Neural cell (in vitro differentiated cells): ENCODE data around the gene NME4. TPM values are rescaled to one million over a fixed set of nuclear protein-coding genes. Genes with fewer than 3 reads are reported as not detected.
A peak's percentile ranks its signal among the peaks of the same experiment; 100 is the strongest.

ENCODE experiments used
- H2AFZ ChIP-seq: fragments of 200-600, 300-800 bp; sonication (generic), shearing (Covaris generic); 2 replicates; pipeline ENCODE4 v1.6.0; 2014; ENCODE audit warnings: low read depth, mild to moderate bottlenecking, antibody characterized with exemption, low read length, moderate library complexity
- H3F3A ChIP-seq: fragments of 200-600 bp; shearing (Covaris generic); 2 replicates; pipeline ENCODE4 v1.6.1; 2016; ENCODE audit warnings: mild to moderate bottlenecking, moderate library complexity, mixed read lengths, antibody characterized with exemption, low read length; ENCODE audit not compliant: insufficient read depth, poor library complexity, severe bottlenecking
- H3K27ac ChIP-seq: fragments of 200-600, 300-800 bp; sonication (generic), shearing (Covaris generic); 2 replicates; pipeline ENCODE4 v1.5.1; 2014; ENCODE audit warnings: mild to moderate bottlenecking, low read length, moderate library complexity
- H3K27me3 ChIP-seq: fragments of 300-800, 200-600 bp; sonication (generic), shearing (Covaris generic); 2 replicates; pipeline ENCODE4 v1.6.0; 2014; ENCODE audit warnings: mild to moderate bottlenecking, low read depth, low read length, moderate library complexity; ENCODE audit not compliant: insufficient read depth
- H3K36me3 ChIP-seq: fragments of 300-800, 200-600 bp; sonication (generic), shearing (Covaris generic); 2 replicates; pipeline ENCODE4 v1.5.1; 2014; ENCODE audit warnings: mild to moderate bottlenecking, antibody characterized with exemption, low read length, moderate library complexity; ENCODE audit not compliant: insufficient read depth
- H3K4me2 ChIP-seq: fragments of 300-800, 200-600 bp; sonication (generic), shearing (Covaris generic); 2 replicates; pipeline ENCODE4 v1.6.0; 2014; ENCODE audit warnings: mild to moderate bottlenecking, low read length
- H3K4me3 ChIP-seq: fragments of 300-800, 200-600 bp; sonication (generic), shearing (Covaris generic); 2 replicates; pipeline ENCODE4 v1.5.1; 2014; ENCODE audit warnings: mild to moderate bottlenecking, low read length, moderate library complexity
- H3K79me2 ChIP-seq: fragments of 200-600 bp; shearing (Covaris generic); replicated peaks from 2 replicates; pipeline ENCODE4 v1.6.0; 2014; ENCODE audit warnings: mild to moderate bottlenecking, low read length, moderate library complexity; ENCODE audit not compliant: insufficient read depth
- H3K9ac ChIP-seq: fragments of 300-800, 200-600 bp; sonication (generic), shearing (Covaris generic); 2 replicates; pipeline ENCODE4 v1.6.1; 2016; ENCODE audit warnings: mild to moderate bottlenecking, low read length, mixed read lengths
- H3K9me2 ChIP-seq: fragments of 200-600 bp; shearing (Covaris generic); 2 replicates; pipeline ENCODE4 v1.6.1; 2016; ENCODE audit warnings: mild to moderate bottlenecking, low read length, mixed read lengths; ENCODE audit not compliant: insufficient read depth
- H3K9me3 ChIP-seq: fragments of 200-600, 300-800 bp; sonication (generic), shearing (Covaris generic); 2 replicates; pipeline ENCODE4 v1.6.1; 2016; ENCODE audit warnings: mild to moderate bottlenecking, mixed run types, low read length, moderate library complexity, mixed read lengths
- H4K20me1 ChIP-seq: fragments of 200-600 bp; shearing (Covaris generic); 2 replicates; pipeline ENCODE4 v1.6.1; 2016; ENCODE audit warnings: mild to moderate bottlenecking, mixed run types; ENCODE audit not compliant: insufficient read depth
- CTCF ChIP-seq: fragments of 450-650 bp; IDR thresholded peaks from 2 replicates; pipeline ENCODE4 v1.5.1; 2014; ENCODE audit warnings: antibody characterized with exemption, mild to moderate bottlenecking, moderate library complexity; ENCODE audit not compliant: poor library complexity, severe bottlenecking
- EP300 ChIP-seq: fragments of 450-650 bp; conservative IDR thresholded peaks from 2 replicates; pipeline ENCODE4 v1.6.1; 2014; ENCODE audit warnings: antibody characterized with exemption, mild to moderate bottlenecking, moderate library complexity; ENCODE audit not compliant: poor library complexity, severe bottlenecking
- EZH2 ChIP-seq: fragments of 200-600, 300-800 bp; shearing (Covaris generic), sonication (generic); IDR thresholded peaks from 2 replicates; pipeline ENCODE4 v1.6.1; 2014; ENCODE audit warnings: antibody characterized with exemption, low read length, borderline replicate concordance, mild to moderate bottlenecking; ENCODE audit not compliant: insufficient read depth, poor library complexity, severe bottlenecking
- MXI1 ChIP-seq: fragments of 450-650 bp; conservative IDR thresholded peaks from 2 replicates; pipeline ENCODE4 v1.6.1; 2014; ENCODE audit warnings: antibody characterized with exemption, mild to moderate bottlenecking; ENCODE audit not compliant: poor library complexity, severe bottlenecking
- POLR2AphosphoS5 ChIP-seq: IDR thresholded peaks from 2 replicates; pipeline ENCODE4 v1.6.1; 2012
- RAD21 ChIP-seq: fragments of 450-650 bp; conservative IDR thresholded peaks from 2 replicates; pipeline ENCODE4 v1.6.1; 2014; ENCODE audit warnings: antibody characterized with exemption, mild to moderate bottlenecking, moderate library complexity
- SMC3 ChIP-seq: fragments of 450-650 bp; conservative IDR thresholded peaks from 2 replicates; pipeline ENCODE4 v1.6.1; 2014; ENCODE audit warnings: antibody characterized with exemption, mild to moderate bottlenecking, moderate library complexity; ENCODE audit not compliant: poor library complexity
- TAF1 ChIP-seq: IDR thresholded peaks from 2 replicates; pipeline ENCODE4 v1.6.1; 2012; ENCODE audit warnings: low read depth
- polyA plus RNA-seq: library from polyadenylated mRNA; depleted of rRNA; stranded (reverse); fragments of >200 nt; gene quantifications from 2 replicates; pipeline ENCODE4 v1.2.3, GENCODE V29; 2014
- TF ChIP-seq, protein P1 (sequence below): IDR thresholded peaks from 2 replicates; pipeline ENCODE4 v1.6.1; 2012; ENCODE audit warnings: borderline replicate concordance

Gene NME4
- polyA plus RNA-seq, 1 donor from 2014 or later: 65.2 TPM

DNA sequence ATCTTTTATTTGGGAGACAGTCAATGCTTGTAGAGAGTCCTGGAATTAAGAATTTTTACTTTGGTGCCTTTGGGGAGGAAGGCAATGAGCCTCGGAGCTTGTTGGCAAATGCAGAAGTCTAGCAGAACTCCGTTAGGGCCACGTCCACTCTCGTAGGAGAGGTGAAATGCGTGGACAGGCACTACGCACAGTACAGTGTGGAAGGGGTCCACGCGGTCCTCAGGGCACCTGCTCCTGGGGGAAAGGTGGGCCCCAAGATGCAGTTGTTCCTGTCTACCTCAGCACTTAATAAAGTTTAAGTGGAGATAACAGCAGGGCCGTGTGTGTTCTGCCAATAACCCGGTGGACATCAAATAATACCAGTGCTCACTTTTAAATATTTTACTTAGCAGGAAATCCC is 30.3 kb downstream of the NME4 start:
- Histone ChIP-seq H4K20me1 (peaks cover 16% of the 10 kb centered on the region), H3K36me3 (no peaks in the 10 kb centered on the region), H3K4me2 (peak overlapping the region; percentile 84), H3K4me3 (peak overlapping the region; percentile 100), H3K79me2 (peaks cover 59% of the 10 kb centered on the region), H3K9me3 (no peaks in the 10 kb centered on the region), H3K9me2 (no peaks in the 10 kb centered on the region), H3K27ac (no peak overlapping the region), H3K9ac (peak overlapping the region; percentile 90), H3K27me3 (no peaks in the 10 kb centered on the region), H3F3A (no peaks in the 10 kb centered on the region), H2AFZ (no peak overlapping the region)
- no peak for TF ChIP-seq TAF1
- TF ChIP-seq EP300: no peak

DNA sequence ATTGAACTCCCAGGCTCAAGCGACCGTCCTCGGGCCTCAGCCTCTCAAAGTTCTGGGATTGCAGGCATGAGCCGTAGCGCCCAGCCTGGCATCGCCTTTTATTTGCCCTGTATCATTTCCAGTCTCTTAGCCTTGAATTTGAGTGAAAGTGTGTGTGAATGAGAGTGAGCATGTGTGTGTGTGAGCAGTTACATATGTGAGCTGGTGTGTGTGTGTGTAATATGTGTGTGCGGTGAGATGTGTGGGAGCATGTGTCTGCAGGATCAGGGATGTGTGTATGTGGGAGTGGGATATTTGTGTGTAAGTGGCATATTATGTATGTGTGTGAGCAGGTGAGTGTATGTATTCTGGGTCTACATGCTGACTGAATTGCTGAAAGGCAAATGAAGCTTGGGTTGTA is 33.9 kb downstream of the NME4 start:
- Histone ChIP-seq H3K36me3 (no peaks in the 10 kb centered on the region), H3K27ac (no peak overlapping the region), H3K79me2 (peaks cover 76% of the 10 kb centered on the region), H3F3A (no peaks in the 10 kb centered on the region), H3K4me2 (no peak overlapping the region), H2AFZ (no peak overlapping the region), H3K9me3 (no peaks in the 10 kb centered on the region), H3K27me3 (no peaks in the 10 kb centered on the region), H3K9me2 (no peaks in the 10 kb centered on the region), H3K4me3 (peak overlapping the region; percentile 100), H4K20me1 (peaks cover 16% of the 10 kb centered on the region), H3K9ac (no peak overlapping the region)
- TF ChIP-seq RAD21 (no peak), SMC3 (no peak), EZH2 (no peak)

DNA sequence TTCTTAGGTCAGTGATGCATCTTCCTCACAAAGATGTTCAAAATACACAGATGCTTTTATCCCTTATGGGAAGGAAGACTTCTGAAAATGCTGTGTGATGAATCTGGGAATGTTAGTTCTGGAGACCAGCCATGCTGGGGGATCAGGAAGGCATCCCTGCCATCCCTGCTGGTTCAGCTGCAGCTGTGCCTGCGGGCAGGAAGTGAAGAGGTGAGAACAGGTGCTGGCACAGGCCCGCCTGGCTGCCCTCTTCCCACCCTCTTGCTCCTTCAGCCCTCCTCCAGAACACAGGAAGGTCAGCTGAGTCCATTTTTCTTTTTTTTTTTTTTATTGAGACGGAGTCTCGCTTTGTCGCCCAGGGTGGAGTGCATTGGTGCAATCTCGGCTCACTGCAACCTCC is 43.6 kb downstream of the NME4 start:
- peaks cover 57% of the 10 kb centered on the region for H3K79me2 ChIP-seq
- TF ChIP-seq RAD21: no peak
- no peak for TF ChIP-seq EP300
- no peak for TF ChIP-seq MXI1
- TF ChIP-seq SMC3: no peak
- TF ChIP-seq POLR2AphosphoS5: no peak
- TF ChIP-seq TAF1: no peak
- TF ChIP-seq, protein P1, sequence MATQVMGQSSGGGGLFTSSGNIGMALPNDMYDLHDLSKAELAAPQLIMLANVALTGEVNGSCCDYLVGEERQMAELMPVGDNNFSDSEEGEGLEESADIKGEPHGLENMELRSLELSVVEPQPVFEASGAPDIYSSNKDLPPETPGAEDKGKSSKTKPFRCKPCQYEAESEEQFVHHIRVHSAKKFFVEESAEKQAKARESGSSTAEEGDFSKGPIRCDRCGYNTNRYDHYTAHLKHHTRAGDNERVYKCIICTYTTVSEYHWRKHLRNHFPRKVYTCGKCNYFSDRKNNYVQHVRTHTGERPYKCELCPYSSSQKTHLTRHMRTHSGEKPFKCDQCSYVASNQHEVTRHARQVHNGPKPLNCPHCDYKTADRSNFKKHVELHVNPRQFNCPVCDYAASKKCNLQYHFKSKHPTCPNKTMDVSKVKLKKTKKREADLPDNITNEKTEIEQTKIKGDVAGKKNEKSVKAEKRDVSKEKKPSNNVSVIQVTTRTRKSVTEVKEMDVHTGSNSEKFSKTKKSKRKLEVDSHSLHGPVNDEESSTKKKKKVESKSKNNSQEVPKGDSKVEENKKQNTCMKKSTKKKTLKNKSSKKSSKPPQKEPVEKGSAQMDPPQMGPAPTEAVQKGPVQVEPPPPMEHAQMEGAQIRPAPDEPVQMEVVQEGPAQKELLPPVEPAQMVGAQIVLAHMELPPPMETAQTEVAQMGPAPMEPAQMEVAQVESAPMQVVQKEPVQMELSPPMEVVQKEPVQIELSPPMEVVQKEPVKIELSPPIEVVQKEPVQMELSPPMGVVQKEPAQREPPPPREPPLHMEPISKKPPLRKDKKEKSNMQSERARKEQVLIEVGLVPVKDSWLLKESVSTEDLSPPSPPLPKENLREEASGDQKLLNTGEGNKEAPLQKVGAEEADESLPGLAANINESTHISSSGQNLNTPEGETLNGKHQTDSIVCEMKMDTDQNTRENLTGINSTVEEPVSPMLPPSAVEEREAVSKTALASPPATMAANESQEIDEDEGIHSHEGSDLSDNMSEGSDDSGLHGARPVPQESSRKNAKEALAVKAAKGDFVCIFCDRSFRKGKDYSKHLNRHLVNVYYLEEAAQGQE: no peak
- no peak for TF ChIP-seq EZH2
- no peak for TF ChIP-seq CTCF
- H3K9me3 ChIP-seq: no peaks in the 10 kb centered on the region
- H3K27ac ChIP-seq: no peak overlapping the region
- no peaks in the 10 kb centered on the region for H3K36me3 ChIP-seq
- no peak overlapping the region for H3K9ac ChIP-seq
- H3K4me3 ChIP-seq: no peak overlapping the region
- H3K9me2 ChIP-seq: no peaks in the 10 kb centered on the region
- H2AFZ ChIP-seq: no peak overlapping the region
- no peaks in the 10 kb centered on the region for H3F3A ChIP-seq
- H4K20me1 ChIP-seq: no peaks in the 10 kb centered on the region
- H3K4me2 ChIP-seq: no peak overlapping the region
- H3K27me3 ChIP-seq: no peaks in the 10 kb centered on the region
